Breast epithelium (tissue), 4 donors: ENCODE results near the gene TWF2. TPM values are rescaled to one million over a fixed set of nuclear protein-coding genes. Genes with fewer than 3 reads are reported as not detected.

Source experiments
- DNase-seq, 2 donors: peaks; one replicate each; pipeline ENCODE4 v3.0.0-alpha.2; 2019; ENCODE audit warnings: low spot score in 2 of 2
- H3K27ac ChIP-seq, 2 donors: fragments of 200-600 bp; sonication (generic) in 1 of 2; one replicate each; pipeline ENCODE4 v1.5.1; 2016 to 2019; ENCODE audit warnings: mild to moderate bottlenecking in 1 of 2
- H3K27me3 ChIP-seq, 2 donors: fragments of 200-600 bp; sonication (generic) in 1 of 2; one replicate each; pipeline versions ENCODE4 v1.5.1 to v1.6.0; 2017 to 2019; ENCODE audit warnings: control low read depth in 1 of 2, mild to moderate bottlenecking in 1 of 2
- H3K36me3 ChIP-seq: fragments of 200-600 bp; one replicate; pipeline ENCODE4 v1.5.1; 2019
- H3K4me1 ChIP-seq, 2 donors: fragments of 200-600 bp; sonication (generic); one replicate each; pipeline ENCODE4 v1.5.1; 2016 to 2019; ENCODE audit warnings: control low read depth in 1 of 2
- H3K4me3 ChIP-seq, 3 donors: fragments of 200-600 bp; sonication (generic); 1 replicate in 2 of 3; 2 replicates in 1 of 3; pipeline ENCODE4 v1.5.1; 2016 to 2019; ENCODE audit warnings: mild to moderate bottlenecking in 3 of 3, moderate library complexity in 2 of 3
- H3K9me3 ChIP-seq, 2 donors: fragments of 200-600 bp; sonication (generic) in 1 of 2; one replicate each; pipeline ENCODE4 v1.5.1; 2016 to 2019; ENCODE audit warnings: control low read depth in 1 of 2
- CTCF ChIP-seq, 3 donors: fragments of 450-650 bp; IDR thresholded peaks; one replicate each; pipeline ENCODE4 v1.5.1; 2016 to 2017; ENCODE audit warnings: antibody characterized with exemption in 3 of 3, mild to moderate bottlenecking in 3 of 3, moderate library complexity in 3 of 3
- POLR2A ChIP-seq: fragments of 450-650 bp; IDR thresholded peaks from one replicate; pipeline ENCODE4 v1.6.1; 2016; ENCODE audit warnings: antibody characterized with exemption, mild to moderate bottlenecking, moderate library complexity
- POLR2AphosphoS5 ChIP-seq, 3 donors: sonication (generic); formaldehyde crosslinking; IDR thresholded peaks; one replicate each; pipeline ENCODE4 v1.6.1; 2017; ENCODE audit warnings: antibody characterized with exemption in 3 of 3
- intact Hi-C: fragments of 100-400 bp; cut with DNase I; formaldehyde crosslinking; loops from one replicate; pipeline ENCODE4 v1.15.1; 2023; ENCODE audit warnings: low total_unique reads
- total RNA-seq, 3 donors: library from RNA; depleted of rRNA; stranded (reverse); fragments of >200 nt; gene quantifications; one replicate each; pipeline ENCODE4 v1.1.0, GENCODE V29; 2016

Gene TWF2
- total RNA-seq, 3 donors from 2014 or later = 52.7 to 84.5 (median 65.2) TPM

- DNase-seq = peak; percentile 83 to 85
- peak within 1 kb of the TSS; percentile 74 to 78 (median 77) for H3K4me3 ChIP-seq
- TF ChIP-seq POLR2AphosphoS5 (IDR thresholded peaks at IDR 0.05) (peak in 2 of 3 donors; percentile 55 to 70), CTCF (IDR thresholded peaks at IDR 0.05) (no peak), POLR2A (peak; percentile 69)
- peaks cover 5 to 15% of the 10 kb centered on the region in 2 donors for H3K4me1 ChIP-seq
- intact Hi-C loops = no loop called here
- H3K27ac ChIP-seq = peak within 1 kb of the TSS; percentile 84 to 87
- H3K36me3 ChIP-seq = no peaks in the 10 kb centered on the region
- H3K9me3 ChIP-seq = no peaks in the 10 kb centered on the region
- no peaks in the 10 kb centered on the region for H3K27me3 ChIP-seq
Measured at GRCh38 chr3:52197842-52198625, 40.9 kb downstream of the TWF2 start, which contains the start of gene ALAS1. ALAS1 (plus strand) TSS chr3:52198160; CDS start chr3:52199242, 1,082 bp downstream.

- no peaks in the 10 kb centered on the region for H3K27me3 ChIP-seq
- H3K36me3 ChIP-seq = no peaks in the 10 kb centered on the region
- no peak for TF ChIP-seq POLR2AphosphoS5 (IDR thresholded peaks at IDR 0.05)
- TF ChIP-seq POLR2A = no peak
- TF ChIP-seq CTCF (IDR thresholded peaks at IDR 0.05) = no peak
- no peaks in the 10 kb centered on the region for H3K9me3 ChIP-seq
- peaks cover 5 to 15% of the 10 kb centered on the region in 2 donors for H3K4me1 ChIP-seq
- intact Hi-C loops = no loop called here
- H3K27ac ChIP-seq = peak overlapping the region; percentile 84 to 87
- DNase-seq = no peak
- peak overlapping the region; percentile 74 to 78 (median 77) for H3K4me3 ChIP-seq
Measured at GRCh38 chr3:52197499-52197841, 41.5 kb downstream of the TWF2 start.

GRCh38 chr3:52196977-52197376, 42.0 kb downstream of the TWF2 start:
- peak overlapping the region; percentile 84 to 87 for H3K27ac ChIP-seq
- H3K36me3 ChIP-seq = no peaks in the 10 kb centered on the region
- TF ChIP-seq CTCF (IDR thresholded peaks at IDR 0.05) (no peak), POLR2AphosphoS5 (IDR thresholded peaks at IDR 0.05) (no peak), POLR2A (no peak)
- peak overlapping the region in 1 of 3 donors; percentile 77 for H3K4me3 ChIP-seq
- intact Hi-C loops = no loop called here
- H3K9me3 ChIP-seq = no peaks in the 10 kb centered on the region
- H3K27me3 ChIP-seq = no peaks in the 10 kb centered on the region
- H3K4me1 ChIP-seq = peaks cover 5 to 15% of the 10 kb centered on the region in 2 donors
- DNase-seq = no peak

GRCh38 chr3:52195823-52196331, 43.1 kb downstream of the TWF2 start:
- H3K4me1 ChIP-seq = peaks cover 5 to 15% of the 10 kb centered on the region in 2 donors
- H3K27ac ChIP-seq = peak overlapping the region; percentile 84 to 87
- H3K27me3 ChIP-seq = no peaks in the 10 kb centered on the region
- intact Hi-C loops = no loop called here
- no peak overlapping the region for H3K4me3 ChIP-seq
- TF ChIP-seq POLR2AphosphoS5 (IDR thresholded peaks at IDR 0.05) = peak in 2 of 3 donors; percentile 31 to 45
- no peak for TF ChIP-seq CTCF (IDR thresholded peaks at IDR 0.05)
- DNase-seq = peak in 1 of 2 donors; percentile 72
- H3K9me3 ChIP-seq = no peaks in the 10 kb centered on the region
- H3K36me3 ChIP-seq = no peaks in the 10 kb centered on the region

GRCh38 chr3:52195291-52195597, 43.7 kb downstream of the TWF2 start:
- Histone ChIP-seq H3K27ac (peak overlapping the region; percentile 84 to 87), H3K4me1 (peaks cover 5 to 20% of the 10 kb centered on the region in 2 donors)
- intact Hi-C loops = no loop called here

More at GRCh38 chr3:52195291-52195597, 43.7 kb downstream of the TWF2 start:
- TF ChIP-seq POLR2A (no peak), CTCF (IDR thresholded peaks at IDR 0.05) (no peak), POLR2AphosphoS5 (IDR thresholded peaks at IDR 0.05) (no peak)
- H3K36me3 ChIP-seq = no peaks in the 10 kb centered on the region
- H3K27me3 ChIP-seq = no peaks in the 10 kb centered on the region
- no peaks in the 10 kb centered on the region for H3K9me3 ChIP-seq
- DNase-seq = no peak
- no peak overlapping the region for H3K4me3 ChIP-seq
